Measurements from ENCODE around the gene SLC6A16. TPM values are rescaled to one million over a fixed set of nuclear protein-coding genes. Genes with fewer than 3 reads are reported as not detected.
"Not testable (repeated sequence)": the region's sequence is repeated elsewhere in the genome, so short reads cannot be mapped to it uniquely, and the experiment has no call there.

Gene SLC6A16
- polyA plus RNA-seq (2012; ENCODE audit: insufficient read depth, insufficient read length), result not detected

DNA sequence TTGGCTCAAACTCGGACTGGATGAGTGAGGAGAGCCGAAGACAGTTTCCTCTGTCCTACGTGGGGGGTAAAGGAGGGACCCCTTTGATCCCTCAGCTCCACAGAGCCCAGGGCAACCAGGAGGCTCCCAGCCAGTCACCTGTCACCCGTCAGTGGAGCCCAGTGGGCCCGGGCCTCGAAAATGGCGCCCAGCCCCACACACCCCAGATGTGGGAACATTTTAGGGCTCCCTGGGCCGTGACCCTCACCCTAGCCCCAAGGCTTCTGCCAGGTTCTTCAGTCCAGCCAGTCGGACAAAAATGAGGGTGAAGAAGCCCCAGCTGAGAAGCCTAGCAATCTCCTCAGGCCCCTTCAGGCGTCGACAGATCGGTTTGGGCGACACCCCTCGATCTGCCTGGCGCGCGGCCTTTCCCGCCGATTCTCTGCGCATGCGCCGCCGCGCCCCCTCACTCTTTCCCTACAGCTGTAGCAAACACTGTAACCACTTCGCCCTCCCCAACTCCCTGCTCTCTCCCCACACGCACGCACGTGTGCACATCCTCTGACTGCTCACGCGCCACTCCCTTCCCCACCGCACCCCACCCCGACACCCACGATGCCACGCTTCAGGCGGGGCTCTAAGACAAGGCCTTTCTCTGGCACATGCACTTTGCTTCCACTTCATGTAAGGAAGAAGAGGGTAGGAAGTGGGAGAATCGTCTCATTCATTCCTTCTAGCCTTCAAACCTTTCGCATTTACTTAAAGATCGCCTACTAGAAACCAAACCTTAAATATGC lies at the start of gene SLC6A16:
SLC6A16 (minus strand) TSS at position 391 of the 776 bp plus-strand sequence. CDS start 13,844 bp downstream, outside the sequence.
- H3K4me3 ChIP-seq (ENCODE audit: low read length), result no peak within 1 kb of the TSS
- DNase-seq (ENCODE audit: low read depth, low spot score), result no peak

DNA sequence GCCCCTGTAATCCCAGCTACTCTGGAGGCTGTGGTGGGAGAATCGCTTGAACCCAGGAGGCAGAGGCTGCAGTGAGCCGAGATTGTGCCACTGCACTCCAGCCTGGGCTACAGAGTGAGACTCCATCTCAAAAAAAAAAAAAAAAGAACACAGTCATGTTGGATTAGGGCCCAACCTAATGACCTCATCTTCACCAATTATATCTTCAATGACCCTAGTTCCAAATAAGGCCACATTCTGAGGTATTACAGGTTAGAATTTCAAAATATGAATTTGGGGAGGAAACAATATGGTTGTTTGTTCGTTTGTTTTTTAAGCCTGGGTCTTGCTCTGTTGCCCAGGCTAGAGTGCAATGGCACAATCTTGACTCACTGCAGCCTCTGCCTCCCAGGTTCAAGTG lies 48.2 kb upstream of the SLC6A16 start:
- not testable (repeated sequence) for H3K4me3 ChIP-seq (ENCODE audit: low read length); DNase-seq (ENCODE audit: low read depth, low spot score)

DNA sequence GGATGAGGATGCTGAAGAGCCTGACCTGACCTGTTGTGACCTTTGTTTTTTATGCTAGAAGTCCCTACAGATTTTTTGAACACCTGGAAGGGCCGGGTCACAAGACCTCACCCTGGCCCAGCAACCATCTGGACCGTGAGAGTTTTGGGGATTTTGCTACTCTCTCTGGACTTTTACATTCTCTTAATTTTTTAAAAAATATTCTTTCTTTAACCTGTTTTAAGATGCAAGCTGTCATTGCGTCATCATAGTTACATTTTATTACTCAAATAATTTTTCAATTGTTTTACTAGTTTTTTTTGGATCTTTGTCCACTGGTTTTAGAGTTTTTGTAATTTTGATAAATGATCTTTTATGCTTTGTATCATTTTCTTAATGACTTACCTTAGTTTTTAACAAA lies 46.2 kb upstream of the SLC6A16 start:
- no peak overlapping the region for H3K4me3 ChIP-seq (ENCODE audit: low read length)
- no peak for DNase-seq (ENCODE audit: low read depth, low spot score)

DNA sequence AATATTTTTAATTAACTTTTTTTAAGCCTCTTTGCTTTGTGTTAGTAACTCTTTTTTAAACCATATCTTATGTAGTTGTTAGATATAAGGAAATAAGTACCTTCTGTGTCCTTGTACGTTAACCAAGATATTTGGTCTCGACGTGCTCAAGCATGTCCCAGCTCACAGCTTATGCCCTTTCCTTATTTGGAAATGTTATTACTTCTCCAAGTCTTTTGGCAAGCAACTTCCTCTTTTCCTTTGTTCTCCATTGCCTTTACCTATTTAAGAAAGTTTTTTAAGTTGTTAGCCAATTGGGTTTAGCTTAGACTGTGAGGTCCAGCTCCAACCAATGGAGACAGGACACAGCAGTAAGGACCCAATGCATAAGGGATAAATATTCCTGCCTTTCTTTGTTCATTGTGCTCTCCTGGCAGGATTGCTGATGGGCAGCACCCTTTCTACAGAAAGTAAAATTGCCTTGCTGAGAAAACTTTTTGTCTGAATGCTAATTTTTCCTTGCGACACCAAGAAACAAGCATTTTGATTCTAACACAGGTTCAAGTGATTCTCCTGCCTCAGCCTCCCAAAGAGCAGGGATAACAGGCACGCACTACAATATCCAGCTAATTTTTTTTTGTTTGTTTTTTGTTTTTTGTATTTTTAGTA lies 43.8 kb upstream of the SLC6A16 start:
- no peak overlapping the region for H3K4me3 ChIP-seq (ENCODE audit: low read length)
- DNase-seq (ENCODE audit: low read depth, low spot score), result no peak

DNA sequence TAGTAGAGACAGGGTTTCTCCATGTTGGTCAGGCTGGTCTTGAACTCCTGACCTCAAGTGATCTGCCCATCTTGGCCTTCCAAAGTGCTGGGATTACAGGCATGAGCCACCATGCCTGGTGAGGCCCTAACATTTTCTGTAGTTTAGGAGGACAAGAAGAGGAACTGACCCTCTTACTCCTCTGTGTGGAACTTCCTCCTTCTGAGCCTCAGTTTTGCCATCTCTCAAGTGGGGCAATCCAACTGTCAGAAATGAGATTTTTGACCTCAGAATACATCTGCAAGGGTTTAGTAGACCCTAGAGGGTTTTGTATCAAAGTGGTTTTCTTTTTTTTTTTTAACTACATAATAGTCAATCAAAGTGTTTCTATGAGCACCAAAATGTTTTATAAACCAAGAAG lies 41.1 kb upstream of the SLC6A16 start:
- DNase-seq (ENCODE audit: low read depth, low spot score), result no peak
- H3K4me3 ChIP-seq (ENCODE audit: low read length), result no peak overlapping the region

DNA sequence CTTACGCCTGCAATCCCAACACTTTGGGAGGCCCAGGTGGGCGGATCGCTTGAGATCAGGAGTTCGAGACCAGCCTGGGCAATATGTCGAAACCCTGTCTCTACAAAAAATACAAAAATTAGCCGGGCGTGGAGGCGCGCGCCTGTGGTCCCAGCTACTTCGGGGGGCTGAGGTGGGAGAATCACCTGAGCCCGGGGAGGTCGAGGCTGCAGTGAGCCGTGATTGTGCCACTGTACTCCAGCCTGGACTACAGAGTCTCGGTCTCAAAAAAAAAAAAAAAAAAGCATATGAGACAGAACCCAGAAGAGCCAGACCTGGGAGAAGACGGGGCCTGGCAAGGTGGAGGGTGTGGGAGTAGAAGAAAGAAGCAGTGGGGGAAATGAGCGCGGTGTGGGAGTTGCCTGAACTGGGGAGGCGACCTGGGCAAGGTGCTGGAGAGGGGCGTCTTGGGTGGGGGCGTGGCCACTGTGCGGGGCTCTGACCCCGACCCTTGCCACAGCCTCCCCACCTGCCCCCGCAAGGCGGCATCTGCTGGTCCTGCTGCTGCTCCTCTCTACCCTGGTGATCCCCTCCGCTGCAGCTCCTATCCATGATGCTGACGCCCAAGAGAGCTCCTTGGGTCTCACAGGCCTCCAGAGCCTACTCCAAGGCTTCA lies 39.2 kb upstream of the SLC6A16 start:
- no peak overlapping the region for H3K4me3 ChIP-seq (ENCODE audit: low read length)

DNA sequence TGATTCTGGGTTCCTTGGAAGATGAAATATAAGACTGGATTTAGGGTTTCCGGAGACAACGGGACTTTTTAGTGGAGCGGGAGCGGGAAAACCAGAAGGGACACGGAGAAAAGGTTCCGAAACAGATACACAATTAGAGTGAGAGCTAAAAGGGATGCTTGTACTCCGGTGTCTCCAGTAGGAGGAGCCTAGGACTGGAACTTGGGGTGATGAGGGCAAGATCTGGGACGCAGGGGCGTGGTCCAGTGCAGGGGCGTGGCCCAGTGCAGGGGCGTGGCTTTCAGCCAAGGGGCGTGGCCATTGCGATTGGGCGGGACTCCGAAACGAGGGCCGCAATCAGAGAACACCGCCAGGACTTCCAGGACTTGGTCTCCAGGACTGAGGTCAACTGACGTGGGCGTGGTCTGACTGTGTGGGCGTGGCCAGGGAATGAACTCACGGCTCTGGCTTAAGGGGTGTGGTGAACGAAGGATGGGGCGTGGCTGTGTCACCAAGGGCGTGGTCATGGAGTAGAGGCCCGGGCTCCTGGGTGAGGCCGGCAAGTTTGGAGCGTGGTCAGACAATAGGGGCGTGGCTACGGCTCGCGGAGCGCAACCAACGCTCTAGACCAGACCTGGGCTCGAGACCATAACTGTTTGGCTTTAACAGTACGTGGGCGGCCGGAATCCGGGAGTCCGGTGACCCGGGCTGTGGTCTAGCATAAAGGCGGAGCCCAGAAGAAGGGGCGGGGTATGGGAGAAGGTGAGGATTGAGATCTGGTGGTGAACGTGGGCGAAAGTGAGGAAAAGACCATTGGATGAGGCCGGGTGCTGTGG lies 38.5 kb upstream of the SLC6A16 start, which contains the start of gene DKKL1:
DKKL1 (plus strand) TSS at position 610 of the 815 bp plus-strand sequence; CDS start at position 732, 122 bp downstream.
- no peak within 1 kb of the TSS for H3K4me3 ChIP-seq (ENCODE audit: low read length)
- DNase-seq (ENCODE audit: low read depth, low spot score), result peak; percentile 10

More for the DNA sequence above, 39.2 kb upstream of the SLC6A16 start:
- no peak for DNase-seq (ENCODE audit: low read depth, low spot score)

DNA sequence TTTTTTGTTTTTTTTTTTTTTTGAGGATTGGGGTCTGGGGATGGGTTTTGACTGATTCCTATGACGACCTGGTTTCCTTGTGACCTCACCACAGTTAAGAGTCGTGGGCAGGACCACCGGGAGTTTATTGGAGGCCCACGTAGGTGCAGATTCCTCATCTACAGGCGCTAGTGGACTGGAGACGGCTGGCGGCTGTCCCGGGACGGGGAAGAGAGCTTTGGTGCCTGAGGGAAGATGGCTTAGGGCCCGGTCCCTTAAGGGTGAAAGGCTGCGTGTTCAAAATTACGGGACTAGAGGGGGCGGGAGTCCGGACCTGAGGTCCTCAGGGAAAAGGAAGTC lies 37.9 kb upstream of the SLC6A16 start:
- no peak for DNase-seq (ENCODE audit: low read depth, low spot score)
- no peak overlapping the region for H3K4me3 ChIP-seq (ENCODE audit: low read length)

- no peak for DNase-seq (ENCODE audit: low read depth, low spot score)
- H3K4me3 ChIP-seq (ENCODE audit: low read length), result no peak within 1 kb of the TSS
These were observed 37.3 kb upstream of the SLC6A16 start, which contains the start of gene TEAD2 for GRCh38 chr19:49362048-49362928. Gene TEAD2 (minus strand): TSS chr19:49362416. CDS start chr19:49360075, 2,341 bp downstream.

- H3K4me3 ChIP-seq (ENCODE audit: low read length), result no peak overlapping the region
- no peak for DNase-seq (ENCODE audit: low read depth, low spot score)
These were observed 36.6 kb upstream of the SLC6A16 start for GRCh38 chr19:49361438-49362047.

DNA sequence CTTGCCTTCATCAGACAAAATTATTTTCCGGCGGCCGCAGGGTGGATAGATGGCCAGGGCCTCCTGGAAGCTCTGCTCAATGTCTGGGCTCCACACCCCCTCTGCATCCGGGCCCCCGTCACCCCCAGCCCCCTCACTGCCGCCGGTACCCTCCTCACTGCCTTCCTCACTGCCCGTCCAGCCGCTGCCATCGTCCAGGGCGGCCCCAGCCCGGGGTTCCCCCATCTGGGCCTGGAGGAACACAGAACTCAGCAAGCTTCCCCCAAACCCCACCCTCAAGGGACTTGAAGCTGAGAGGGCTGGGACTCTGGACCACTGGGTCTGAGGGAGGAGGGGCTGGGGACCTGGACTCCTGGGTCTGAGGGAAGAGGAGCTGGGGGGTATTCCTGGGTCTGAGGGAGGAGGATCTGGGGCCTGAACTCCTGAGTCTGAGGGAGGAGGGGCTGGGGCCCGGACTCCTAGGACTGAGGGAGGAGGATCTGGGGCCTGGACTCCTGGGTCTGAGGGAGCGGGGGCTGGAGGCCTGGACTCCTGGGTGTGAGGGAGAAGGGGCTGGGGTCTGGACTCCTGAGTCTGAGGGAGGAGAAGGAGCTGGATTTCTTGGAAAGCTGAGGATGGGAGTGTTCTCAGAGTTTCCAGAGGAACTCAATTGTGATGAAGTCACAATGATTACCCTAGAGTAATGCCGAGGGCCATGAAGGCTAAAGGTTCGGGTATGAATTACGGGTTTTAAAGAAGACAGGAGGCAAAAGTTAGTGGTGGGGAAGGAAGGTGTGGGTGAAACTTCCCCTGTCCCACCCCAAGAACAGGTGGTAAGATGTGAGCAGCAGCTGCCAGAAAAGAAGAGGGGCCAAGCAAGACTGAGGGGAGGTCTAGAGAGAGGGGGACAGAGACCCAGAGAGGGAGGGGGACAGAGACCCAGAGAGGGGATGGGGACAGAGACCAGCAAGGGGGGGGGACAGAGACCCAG lies 35.1 kb upstream of the SLC6A16 start:
- H3K4me3 ChIP-seq (ENCODE audit: low read length), result no peak overlapping the region

GRCh38 chr19:49357186-49357585 lies 32.2 kb upstream of the SLC6A16 start:
- DNase-seq (ENCODE audit: low read depth, low spot score), result no peak
- no peak overlapping the region for H3K4me3 ChIP-seq (ENCODE audit: low read length)

More for the DNA sequence above, 35.1 kb upstream of the SLC6A16 start:
- no peak for DNase-seq (ENCODE audit: low read depth, low spot score)

DNA sequence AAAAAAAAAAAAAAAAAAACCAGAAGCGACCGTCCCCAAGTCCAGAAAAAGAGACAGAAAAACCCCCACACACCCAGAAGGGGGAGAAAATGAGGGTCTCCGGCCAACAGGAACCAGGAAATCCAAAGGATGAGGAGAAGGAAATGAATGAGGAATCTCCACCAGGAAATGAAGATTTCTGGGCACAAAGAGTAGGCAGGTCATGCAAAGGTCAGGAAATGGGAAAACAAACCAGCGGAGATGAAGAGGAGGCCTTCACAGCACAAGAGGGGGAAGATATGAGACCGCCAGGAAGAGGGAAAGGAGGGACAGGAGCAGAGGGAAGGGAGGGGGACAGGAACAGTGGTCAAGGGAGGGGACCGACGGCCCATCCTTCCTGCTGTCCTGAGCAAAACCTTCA lies 31.4 kb upstream of the SLC6A16 start:
- DNase-seq (ENCODE audit: low read depth, low spot score), result no peak
- H3K4me3 ChIP-seq (ENCODE audit: low read length), result no peak overlapping the region

GRCh38 chr19:49355909-49356353 lies 30.9 kb upstream of the SLC6A16 start:
- H3K4me3 ChIP-seq (ENCODE audit: low read length), result no peak overlapping the region
- DNase-seq (ENCODE audit: low read depth, low spot score), result no peak

DNA sequence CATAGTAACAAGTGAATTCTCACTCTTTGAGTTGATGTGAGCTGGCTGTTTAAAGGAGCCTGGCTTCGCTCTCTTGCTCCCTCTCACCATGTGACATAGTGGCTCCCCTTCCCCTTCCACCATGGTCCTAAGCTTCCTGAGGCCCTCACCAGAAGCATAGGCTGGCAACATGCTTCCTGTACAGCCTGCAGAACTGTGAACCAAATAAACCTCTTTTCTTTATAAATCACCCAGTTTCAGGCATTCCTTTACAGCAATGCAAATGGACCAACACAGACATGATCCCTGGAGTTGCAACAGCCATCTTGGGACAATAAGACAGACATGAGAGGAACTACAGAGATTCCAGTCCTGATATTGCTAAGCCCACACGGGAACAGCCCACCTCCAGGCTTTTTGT lies 24.6 kb upstream of the SLC6A16 start:
- H3K4me3 ChIP-seq (ENCODE audit: low read length), result no peak overlapping the region

DNA sequence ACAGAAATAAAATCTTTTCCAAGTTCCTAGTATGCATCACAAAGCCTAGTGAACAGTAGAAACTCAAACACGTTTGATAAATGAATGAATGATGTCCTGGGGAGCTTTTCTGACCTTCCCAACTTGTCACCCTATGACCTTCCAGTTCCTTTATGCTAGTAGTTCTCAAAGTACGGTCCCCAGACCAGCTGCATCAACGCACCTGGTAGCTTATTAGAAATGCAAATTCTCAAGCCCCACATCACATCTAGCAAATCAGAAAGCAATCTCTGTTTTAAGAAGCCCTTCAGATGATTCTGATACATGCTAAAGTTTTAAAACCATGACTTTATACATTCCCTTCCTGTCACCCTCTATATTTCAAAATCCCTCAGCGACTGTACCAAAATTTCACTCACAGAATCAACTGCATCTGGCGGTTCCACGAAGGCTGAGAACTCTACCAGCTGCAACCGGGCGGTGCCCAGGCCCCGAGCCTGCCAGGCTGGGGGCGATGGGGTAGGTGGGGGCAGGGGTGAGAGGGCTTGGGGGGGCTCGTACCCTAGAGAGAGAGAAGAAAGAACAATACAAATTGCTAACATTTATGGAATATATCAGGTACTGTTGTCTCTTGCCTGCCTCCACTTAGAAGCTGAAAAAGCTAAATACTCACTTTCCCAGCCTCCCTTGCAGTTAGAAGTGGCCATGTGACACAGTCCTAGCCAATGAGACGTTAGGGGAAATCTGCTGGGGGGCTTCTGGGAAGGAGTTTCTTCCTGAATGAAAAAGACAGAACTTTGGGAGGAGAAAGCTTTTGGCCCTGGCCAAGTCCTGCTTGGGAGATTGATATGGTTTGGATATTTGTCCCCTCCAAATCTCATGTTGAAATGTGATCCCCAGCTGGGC lies 23.6 kb upstream of the SLC6A16 start:
- no peak for DNase-seq (ENCODE audit: low read depth, low spot score)
- H3K4me3 ChIP-seq (ENCODE audit: low read length), result no peak overlapping the region

More for the DNA sequence above, 24.6 kb upstream of the SLC6A16 start:
- no peak for DNase-seq (ENCODE audit: low read depth, low spot score)
